Memory B cell (primary cell): ENCODE measurements around the gene PCNX3.

Experiments used
- ATAC-seq: fragments of 150-1000 bp; cut with Tn5 transposase; 2 replicates; pipeline ENCODE4 v1.10.0; 2021; ENCODE audit warnings: low read depth, mild to moderate bottlenecking, moderate library complexity
- DNase-seq, 2 donors: peaks; one replicate each; pipeline ENCODE4 v3.0.0; 2022; ENCODE audit warnings: low spot score in 2 of 2
- H3K27ac Mint-ChIP-seq: one replicate; pipeline ENCODE4 v1.8.0; 2022; ENCODE audit warnings: mild to moderate bottlenecking, moderate library complexity, mixed read lengths
- H3K27me3 Mint-ChIP-seq: one replicate; pipeline ENCODE4 v1.8.0; 2022; ENCODE audit warnings: mixed read lengths
- H3K36me3 Mint-ChIP-seq: one replicate; pipeline ENCODE4 v1.8.0; 2022; ENCODE audit warnings: mild to moderate bottlenecking, mixed read lengths
- H3K4me1 Mint-ChIP-seq: one replicate; pipeline ENCODE4 v1.8.0; 2022; ENCODE audit warnings: mixed read lengths
- H3K4me3 Mint-ChIP-seq: one replicate; pipeline ENCODE4 v1.8.0; 2022; ENCODE audit warnings: mild to moderate bottlenecking, moderate library complexity, mixed read lengths
- H3K9me3 Mint-ChIP-seq: one replicate; pipeline ENCODE4 v1.8.0; 2022; ENCODE audit warnings: mixed read lengths

Gene PCNX3

GRCh38 chr11:65599216-65599954, 16.2 kb upstream of the PCNX3 start:
- DNase-seq: no peak
- H3K4me3 Mint-ChIP-seq: no peak overlapping the region
- H3K27me3 Mint-ChIP-seq: no peaks in the 10 kb centered on the region
- H3K36me3 Mint-ChIP-seq: peaks cover 11% of the 10 kb centered on the region
- H3K27ac Mint-ChIP-seq: no peak overlapping the region
- no peaks in the 10 kb centered on the region for H3K9me3 Mint-ChIP-seq
- no peak for ATAC-seq
- peaks cover 21% of the 10 kb centered on the region for H3K4me1 Mint-ChIP-seq

GRCh38 chr11:65599955-65600246, 15.7 kb upstream of the PCNX3 start:
- ATAC-seq (no peak), DNase-seq (no peak)
- Mint-ChIP-seq H3K4me1 (peaks cover 19% of the 10 kb centered on the region), H3K36me3 (peaks cover 11% of the 10 kb centered on the region), H3K27ac (no peak overlapping the region), H3K27me3 (no peaks in the 10 kb centered on the region), H3K9me3 (no peaks in the 10 kb centered on the region), H3K4me3 (no peak overlapping the region)

- DNase-seq (no peak), ATAC-seq (no peak)
- H3K36me3 Mint-ChIP-seq: peaks cover 12% of the 10 kb centered on the region
- H3K27me3 Mint-ChIP-seq: no peaks in the 10 kb centered on the region
- H3K4me1 Mint-ChIP-seq: peaks cover 14% of the 10 kb centered on the region
- H3K4me3 Mint-ChIP-seq: no peak overlapping the region
- H3K27ac Mint-ChIP-seq: no peak overlapping the region
- no peaks in the 10 kb centered on the region for H3K9me3 Mint-ChIP-seq
Observed at GRCh38 chr11:65604258-65604657, 11.3 kb upstream of the PCNX3 start.

GRCh38 chr11:65606876-65607613, 8.5 kb upstream of the PCNX3 start:
- H3K4me1 Mint-ChIP-seq: peaks cover 30% of the 10 kb centered on the region
- DNase-seq (no peak), ATAC-seq (peak; percentile 43)
- H3K27me3 Mint-ChIP-seq: no peaks in the 10 kb centered on the region
- no peaks in the 10 kb centered on the region for H3K9me3 Mint-ChIP-seq
- H3K27ac Mint-ChIP-seq: no peak overlapping the region
- peaks cover 17% of the 10 kb centered on the region for H3K36me3 Mint-ChIP-seq
- no peak overlapping the region for H3K4me3 Mint-ChIP-seq

- DNase-seq (no peak), ATAC-seq (no peak)
- no peak overlapping the region for H3K27ac Mint-ChIP-seq
- no peak overlapping the region for H3K4me3 Mint-ChIP-seq
- peaks cover 34% of the 10 kb centered on the region for H3K4me1 Mint-ChIP-seq
- no peaks in the 10 kb centered on the region for H3K9me3 Mint-ChIP-seq
- no peaks in the 10 kb centered on the region for H3K27me3 Mint-ChIP-seq
- H3K36me3 Mint-ChIP-seq: peaks cover 17% of the 10 kb centered on the region
Observed at GRCh38 chr11:65607614-65608426, 7.8 kb upstream of the PCNX3 start.

GRCh38 chr11:65609229-65609628, 6.3 kb upstream of the PCNX3 start:
- Mint-ChIP-seq H3K4me1 (peaks cover 31% of the 10 kb centered on the region), H3K4me3 (no peak overlapping the region), H3K27ac (no peak overlapping the region), H3K27me3 (no peaks in the 10 kb centered on the region), H3K36me3 (peaks cover 12% of the 10 kb centered on the region), H3K9me3 (no peaks in the 10 kb centered on the region)
- DNase-seq: no peak
- no peak for ATAC-seq

- ATAC-seq (no peak), DNase-seq (no peak)
- Mint-ChIP-seq H3K4me1 (peaks cover 31% of the 10 kb centered on the region), H3K27ac (peak overlapping the region; percentile 56), H3K4me3 (no peak overlapping the region), H3K27me3 (no peaks in the 10 kb centered on the region), H3K9me3 (no peaks in the 10 kb centered on the region), H3K36me3 (peaks cover 12% of the 10 kb centered on the region)
Observed at GRCh38 chr11:65609665-65610064, 5.9 kb upstream of the PCNX3 start.

- H3K27me3 Mint-ChIP-seq: no peaks in the 10 kb centered on the region
- H3K9me3 Mint-ChIP-seq: no peaks in the 10 kb centered on the region
- H3K36me3 Mint-ChIP-seq: peaks cover 12% of the 10 kb centered on the region
- H3K4me3 Mint-ChIP-seq: no peak overlapping the region
- ATAC-seq (no peak), DNase-seq (no peak)
- peak overlapping the region; percentile 73 for H3K27ac Mint-ChIP-seq
- peaks cover 31% of the 10 kb centered on the region for H3K4me1 Mint-ChIP-seq
Observed at GRCh38 chr11:65610404-65610803, 5.2 kb upstream of the PCNX3 start.

GRCh38 chr11:65611028-65611757, 4.4 kb upstream of the PCNX3 start:
- Mint-ChIP-seq H3K4me3 (peak overlapping the region; percentile 37), H3K27me3 (no peaks in the 10 kb centered on the region), H3K27ac (peak overlapping the region; percentile 73), H3K36me3 (peaks cover 10% of the 10 kb centered on the region), H3K9me3 (no peaks in the 10 kb centered on the region), H3K4me1 (peaks cover 31% of the 10 kb centered on the region)
- DNase-seq (no peak), ATAC-seq (no peak)

- DNase-seq: no peak
- H3K36me3 Mint-ChIP-seq: peaks cover 13% of the 10 kb centered on the region
Observed at GRCh38 chr11:65611758-65612603, 3.6 kb upstream of the PCNX3 start.

GRCh38 chr11:65612691-65613090, 2.9 kb upstream of the PCNX3 start:
- DNase-seq (no peak), ATAC-seq (no peak)
- Mint-ChIP-seq H3K4me3 (peak overlapping the region; percentile 95), H3K4me1 (peaks cover 41% of the 10 kb centered on the region), H3K36me3 (peaks cover 11% of the 10 kb centered on the region), H3K27ac (peak overlapping the region; percentile 87), H3K27me3 (no peaks in the 10 kb centered on the region), H3K9me3 (no peaks in the 10 kb centered on the region)

More at GRCh38 chr11:65611758-65612603, 3.6 kb upstream of the PCNX3 start:
- no peaks in the 10 kb centered on the region for H3K27me3 Mint-ChIP-seq
- no peaks in the 10 kb centered on the region for H3K9me3 Mint-ChIP-seq
- peaks cover 38% of the 10 kb centered on the region for H3K4me1 Mint-ChIP-seq
- peak overlapping the region; percentile 87 for H3K27ac Mint-ChIP-seq
- ATAC-seq: no peak
- peak overlapping the region; percentile 95 for H3K4me3 Mint-ChIP-seq

GRCh38 chr11:65613091-65613928, 2.3 kb upstream of the PCNX3 start:
- Mint-ChIP-seq H3K9me3 (no peaks in the 10 kb centered on the region), H3K36me3 (peaks cover 11% of the 10 kb centered on the region), H3K27me3 (no peaks in the 10 kb centered on the region), H3K4me3 (peak overlapping the region; percentile 95), H3K27ac (peak overlapping the region; percentile 87), H3K4me1 (peaks cover 41% of the 10 kb centered on the region)
- ATAC-seq (no peak), DNase-seq (no peak)
